HG03066 (cell line): ENCODE data around the gene NTRK2.
A peak's percentile ranks its signal among the peaks of the same experiment; 100 is the strongest.

Experiments used
- ATAC-seq: cut with Tn5 transposase; IDR thresholded peaks from one replicate; pipeline ENCODE4 v1.9.1; 2021; ENCODE audit warnings: low read depth; ENCODE audit not compliant: unreplicated experiment

The NTRK2 gene

DNA sequence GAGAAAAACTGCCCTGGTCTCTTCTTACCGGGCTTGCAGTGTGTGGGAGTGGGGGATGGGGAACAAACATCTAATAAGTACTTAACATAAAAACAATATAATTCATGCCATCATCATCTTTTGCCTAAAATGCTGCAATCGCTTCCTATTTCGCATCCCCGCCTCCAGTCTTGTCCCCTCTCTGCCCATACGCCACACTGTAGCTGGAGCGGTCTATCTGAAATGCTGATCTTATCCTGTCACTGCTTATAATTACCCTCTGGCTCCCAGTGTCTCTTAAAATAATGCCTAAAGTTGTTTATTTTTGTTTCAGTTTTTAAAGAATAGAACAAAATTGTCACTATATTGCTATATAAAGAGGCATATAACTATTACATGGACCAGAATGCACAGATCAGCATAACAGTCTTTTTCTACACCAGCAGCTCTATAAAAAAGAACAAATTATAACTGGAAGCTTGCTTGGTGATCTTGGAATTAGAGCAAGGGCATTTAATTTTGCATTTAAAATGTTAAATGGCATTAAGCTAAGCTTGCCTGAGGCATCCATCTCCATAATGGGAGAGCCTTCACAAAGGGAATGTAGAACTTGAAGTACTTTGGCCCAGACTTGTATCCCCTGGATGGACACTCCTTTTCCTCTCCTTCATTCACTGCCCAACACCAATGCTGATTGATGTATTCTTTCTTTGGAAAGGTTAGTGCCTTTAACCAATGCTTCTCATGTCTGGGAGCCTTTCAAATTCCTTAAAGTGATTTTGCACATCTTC is 12.2 kb downstream of the NTRK2 start:
- no peak for ATAC-seq

DNA sequence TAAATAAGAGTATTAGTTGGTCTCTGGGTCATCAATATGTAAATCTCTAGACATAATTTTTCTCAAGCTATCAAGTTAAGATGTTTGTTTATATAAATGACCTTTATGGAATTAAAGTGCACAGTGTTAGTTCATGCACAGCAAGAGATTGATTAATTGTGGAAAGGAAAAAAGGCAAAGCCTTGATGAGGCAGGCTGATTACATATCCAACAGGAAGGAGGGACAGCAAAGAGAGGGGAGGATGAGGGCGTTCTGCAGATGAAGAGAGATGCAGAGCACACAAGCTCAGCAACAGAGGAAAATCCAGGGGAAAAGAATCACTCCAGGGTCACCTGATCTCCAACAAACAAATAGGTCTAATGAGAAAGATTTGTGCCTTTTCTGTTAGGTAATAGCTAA is 16.5 kb downstream of the NTRK2 start:
- no peak for ATAC-seq

GRCh38 chr9:84688956-84689355 is 19.4 kb downstream of the NTRK2 start:
- ATAC-seq, result no peak

DNA sequence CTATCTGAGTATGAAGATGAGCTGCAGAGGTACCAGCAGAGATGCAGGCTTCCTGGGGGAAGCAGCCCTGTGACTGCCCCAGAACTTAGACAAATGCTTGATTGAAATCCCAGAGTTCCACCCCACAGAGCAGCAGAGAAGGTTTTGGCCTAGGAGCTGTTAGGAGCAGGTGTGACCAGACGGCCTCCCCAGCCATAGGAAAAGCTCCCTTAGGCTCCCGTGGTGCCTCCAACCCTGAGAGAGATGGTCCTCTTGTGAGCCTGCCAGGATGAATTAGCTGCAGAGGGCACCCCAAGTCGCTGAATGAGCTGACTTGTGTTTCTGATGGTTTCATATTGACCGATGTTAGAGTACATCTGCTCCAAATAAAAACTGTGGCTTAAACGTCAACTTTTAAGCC is 22.1 kb downstream of the NTRK2 start:
- ATAC-seq, result no peak

GRCh38 chr9:84694248-84694647 is 24.7 kb downstream of the NTRK2 start:
- ATAC-seq, result peak; percentile 70

- ATAC-seq, result no peak
These were observed 27.5 kb downstream of the NTRK2 start for GRCh38 chr9:84697042-84697441.

DNA sequence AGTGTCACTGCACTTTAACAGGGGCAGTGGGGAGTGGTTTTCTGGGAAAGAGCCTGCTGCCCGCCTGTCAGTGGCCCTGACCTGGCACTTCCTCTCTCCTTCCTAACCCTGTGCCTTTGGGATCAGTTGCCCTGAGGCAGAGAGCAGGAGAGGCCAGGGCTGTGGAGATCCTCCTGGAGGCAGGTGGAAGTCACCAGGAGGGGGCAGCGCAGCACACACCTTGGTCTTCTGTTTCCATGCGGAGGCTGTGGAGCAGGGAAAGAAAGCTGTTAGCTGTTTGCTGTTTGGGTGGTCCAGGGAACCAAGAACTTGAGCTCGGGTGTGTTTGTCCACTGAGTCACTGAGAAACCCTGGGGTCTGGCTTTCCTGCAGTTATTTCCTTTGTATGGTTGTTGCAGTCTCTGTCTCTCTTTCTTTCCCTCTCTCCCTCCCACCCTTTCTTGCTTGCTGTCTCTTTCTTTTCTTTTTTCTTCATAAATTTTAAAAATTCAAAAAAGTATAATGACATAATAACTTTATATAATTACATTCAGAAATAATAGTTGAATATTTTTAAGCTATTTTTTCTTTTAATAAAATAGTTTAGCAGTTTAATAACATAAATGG is 28.1 kb downstream of the NTRK2 start:
- no peak for ATAC-seq

- ATAC-seq, result no peak
These were observed 28.8 kb downstream of the NTRK2 start for GRCh38 chr9:84698323-84698722.

DNA sequence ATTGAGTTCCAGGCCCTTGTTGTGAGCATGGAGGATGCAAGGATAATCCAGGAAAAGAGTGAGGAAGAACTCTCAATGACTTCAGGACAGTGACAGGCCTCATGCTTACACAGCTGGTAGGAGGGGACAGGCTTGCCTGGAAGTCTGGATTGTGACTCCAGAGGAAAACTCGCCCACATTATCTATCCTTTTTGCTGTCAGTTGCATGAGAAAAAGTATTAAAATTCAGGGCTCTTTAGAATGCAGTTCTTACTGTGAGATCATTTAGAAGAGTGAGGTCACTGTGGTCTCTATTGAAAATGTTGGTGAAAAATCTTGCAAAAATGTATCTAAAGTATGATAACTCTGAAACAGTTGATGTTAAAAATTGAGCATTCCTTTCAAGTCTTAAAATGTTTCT is 30.5 kb downstream of the NTRK2 start:
- no peak for ATAC-seq

GRCh38 chr9:84701801-84702200 is 32.3 kb downstream of the NTRK2 start:
- ATAC-seq, result peak; percentile 88

DNA sequence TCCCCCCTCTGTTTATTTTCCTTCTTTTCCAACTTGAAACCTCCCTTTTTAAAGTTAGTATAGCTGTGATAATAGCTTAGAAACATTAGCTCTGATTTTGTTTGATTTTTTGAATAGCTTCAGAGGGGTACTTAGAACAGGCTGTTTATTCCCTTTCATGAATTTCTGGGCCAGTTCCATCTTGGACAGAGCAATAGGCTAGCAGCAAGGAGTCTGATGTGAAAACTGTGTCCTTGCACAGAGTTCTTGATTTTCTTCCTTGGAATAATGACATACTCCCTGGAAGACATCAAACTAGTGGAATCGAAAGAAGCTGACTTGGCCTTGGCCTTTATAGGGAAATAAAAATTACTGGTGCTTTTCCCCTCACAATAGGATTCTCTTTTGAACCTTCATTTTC is 32.9 kb downstream of the NTRK2 start:
- no peak for ATAC-seq

DNA sequence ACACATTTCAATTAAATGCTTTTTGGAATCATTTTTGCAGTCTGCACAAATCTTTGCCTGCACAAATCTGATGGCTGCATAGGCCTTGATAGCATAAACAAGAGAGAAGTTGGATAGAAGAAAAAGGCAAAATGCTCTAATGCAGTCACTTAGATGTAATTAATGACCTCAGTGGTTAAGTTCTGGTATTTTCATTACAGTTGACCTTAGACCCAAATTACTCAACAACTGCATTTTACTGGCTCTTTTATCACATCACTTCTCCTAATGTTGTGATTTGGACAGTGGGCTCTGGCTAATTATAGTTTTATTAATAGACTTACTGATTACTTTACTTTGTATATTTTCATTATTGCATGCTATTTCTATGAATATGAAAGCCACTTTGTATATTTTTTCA is 34.3 kb downstream of the NTRK2 start:
- no peak for ATAC-seq

DNA sequence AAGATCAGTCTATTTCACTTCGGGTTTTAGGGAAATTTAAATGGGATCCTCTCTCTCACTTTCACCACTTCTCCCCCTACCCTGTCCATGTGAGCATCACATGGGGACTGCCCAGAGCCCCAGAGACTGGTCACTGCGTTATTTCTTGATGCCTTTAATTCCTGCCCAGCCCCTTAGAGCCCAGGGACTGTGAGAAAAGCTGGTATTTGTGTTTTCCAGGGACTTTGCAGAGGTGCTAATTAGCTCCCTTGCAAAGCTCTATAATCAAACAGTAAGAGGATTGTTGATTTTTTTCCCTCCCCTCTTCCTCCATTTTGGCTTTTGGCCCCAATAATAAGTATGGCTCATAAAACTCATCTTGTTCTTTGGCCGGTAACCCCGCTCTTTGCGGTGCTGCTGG is 35.6 kb downstream of the NTRK2 start:
- no peak for ATAC-seq

DNA sequence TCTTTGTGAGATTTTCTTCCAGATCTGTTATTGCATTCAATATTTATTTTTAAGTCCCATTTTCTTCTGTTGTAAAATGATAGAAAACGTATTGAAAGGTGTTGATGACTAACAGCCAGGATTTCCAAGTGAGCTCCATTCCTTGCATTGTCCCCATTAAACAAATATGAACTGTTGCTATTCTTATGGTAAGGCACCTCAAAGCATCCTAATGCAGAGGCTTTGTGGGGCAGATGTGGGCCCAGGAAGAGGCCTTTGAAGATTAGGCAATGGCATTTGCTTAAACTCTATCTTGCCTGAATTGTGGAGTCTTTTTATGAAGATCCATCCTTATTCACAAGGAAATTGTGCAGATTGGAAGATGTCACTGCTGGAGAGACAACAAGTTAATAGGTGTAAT is 38.9 kb downstream of the NTRK2 start:
- ATAC-seq, result no peak

GRCh38 chr9:84709056-84709455 is 39.5 kb downstream of the NTRK2 start:
- ATAC-seq, result no peak

- ATAC-seq, result no peak
These were observed 41.3 kb downstream of the NTRK2 start for GRCh38 chr9:84710701-84711397.

DNA sequence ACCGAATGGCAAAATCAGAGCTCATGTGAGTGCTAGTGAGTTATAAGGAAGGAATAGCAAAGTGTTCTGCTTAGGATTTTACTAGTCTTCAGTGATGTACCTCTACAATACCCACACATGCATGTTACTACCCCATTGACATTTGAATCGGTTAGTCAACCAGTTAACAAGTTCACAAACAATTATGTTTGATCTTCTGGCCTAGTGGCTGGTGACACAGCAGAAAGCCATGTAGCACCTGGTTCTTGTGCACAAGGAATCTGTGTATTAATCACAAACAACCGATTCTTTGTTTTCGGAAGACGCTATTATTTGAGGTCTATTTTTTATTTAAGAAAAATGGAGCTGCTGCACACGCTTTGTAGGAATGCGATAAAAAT is 41.9 kb downstream of the NTRK2 start:
- no peak for ATAC-seq

- ATAC-seq, result no peak
These were observed 42.4 kb downstream of the NTRK2 start for GRCh38 chr9:84711936-84712335.

- no peak for ATAC-seq
These were observed 46.7 kb downstream of the NTRK2 start for GRCh38 chr9:84716217-84716616.

DNA sequence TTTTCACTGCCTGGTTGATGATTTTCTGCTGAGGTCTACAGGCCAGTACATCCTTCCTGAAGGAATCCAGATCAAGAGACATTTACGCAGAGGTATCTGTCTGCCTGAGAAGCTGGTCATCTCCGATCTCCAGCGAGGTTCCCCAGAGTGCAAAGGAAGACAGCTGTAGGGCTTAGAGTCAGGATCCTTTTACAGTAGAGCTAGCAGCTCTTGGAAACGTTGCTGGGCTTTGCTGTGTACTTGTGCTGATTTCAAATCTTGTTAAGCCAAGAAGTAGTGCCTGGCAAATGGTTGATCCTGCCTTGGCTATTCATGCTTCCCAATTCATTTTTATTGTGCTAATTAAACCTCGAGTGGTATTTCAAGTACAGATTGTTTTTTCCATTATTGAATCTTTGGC is 48.9 kb downstream of the NTRK2 start:
- ATAC-seq, result no peak

DNA sequence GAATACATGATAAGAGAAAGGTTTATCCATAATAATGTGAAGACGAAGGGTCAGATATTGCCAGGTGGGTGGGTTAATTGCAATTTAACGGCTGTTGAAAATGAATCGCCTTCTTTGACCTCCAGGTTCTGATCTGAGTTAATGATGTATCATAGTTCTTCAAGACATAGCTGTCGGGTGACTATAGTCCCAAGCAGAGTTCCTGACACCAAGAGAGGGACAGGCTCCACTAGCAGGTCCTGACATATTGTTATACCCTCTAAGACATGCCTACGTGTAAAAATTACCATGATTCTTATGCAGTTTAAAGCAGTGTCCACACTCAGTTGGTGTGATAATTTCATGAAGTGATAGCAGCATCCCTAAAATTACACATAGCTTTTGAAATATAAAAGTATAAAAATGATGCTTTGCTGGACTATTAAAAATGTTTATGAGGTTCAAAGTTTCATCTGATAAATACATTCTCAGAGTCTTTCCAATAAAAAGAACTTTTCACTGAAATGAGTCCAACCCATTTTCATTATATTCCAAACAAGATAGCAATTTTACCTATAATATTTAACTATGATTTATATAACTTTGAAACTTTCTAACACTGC is 53.0 kb downstream of the NTRK2 start:
- no peak for ATAC-seq

DNA sequence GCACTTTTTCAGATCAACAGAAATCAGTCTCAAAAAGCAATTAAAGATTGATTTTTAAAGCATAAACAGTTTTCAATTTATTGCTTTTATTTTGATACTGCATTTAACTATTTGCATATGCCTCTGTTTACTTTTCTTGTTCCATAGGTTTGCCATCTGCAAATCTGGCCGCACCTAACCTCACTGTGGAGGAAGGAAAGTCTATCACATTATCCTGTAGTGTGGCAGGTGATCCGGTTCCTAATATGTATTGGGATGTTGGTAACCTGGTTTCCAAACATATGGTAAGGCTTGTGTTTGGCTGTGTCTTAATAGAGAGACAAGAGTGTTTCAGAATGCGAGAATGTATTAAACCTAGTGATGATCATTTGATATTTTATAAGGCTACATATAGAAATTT is 53.9 kb downstream of the NTRK2 start:
- ATAC-seq, result no peak
